Keratinocyte (primary cell): ENCODE results near the gene AVL9. TPM values are rescaled to one million over a fixed set of nuclear protein-coding genes. Genes with fewer than 3 reads are reported as not detected.

Experiments
- DNase-seq: peaks from one replicate; pipeline ENCODE4 v3.0.0-alpha.2; 2011; ENCODE audit warnings: low read depth, missing footprints, low spot score
- FAIRE-seq: peaks from 2 replicates; lab custom pipeline; 2011; peaks lifted over from hg19 to GRCh38; lab: Jason Lieb, UNC
- H2AFZ ChIP-seq: 2 replicates; pipeline ENCODE4 v1.6.0; 2012; ENCODE audit warnings: low read length, control low read depth, inconsistent platforms; ENCODE audit not compliant: control insufficient read depth
- H3K27ac ChIP-seq: 2 replicates; pipeline ENCODE4 v1.5.1; 2011; ENCODE audit warnings: low read length; ENCODE audit not compliant: control insufficient read depth, insufficient read depth
- H3K27me3 ChIP-seq: 3 replicates; pipeline ENCODE4 v1.6.0; 2011; ENCODE audit warnings: low read length; ENCODE audit not compliant: control insufficient read depth, insufficient read depth; ENCODE audit errors: extremely low read depth
- H3K36me3 ChIP-seq, 2 experiments: 2 replicates in 1 of 2; 3 replicates in 1 of 2; pipeline ENCODE4 v1.5.1; 2011; ENCODE audit warnings: low read length in 2 of 2, mild to moderate bottlenecking in 1 of 2; ENCODE audit not compliant: control insufficient read depth in 2 of 2, insufficient read depth in 2 of 2; ENCODE audit errors: extremely low read depth in 1 of 2
- H3K4me1 ChIP-seq: 3 replicates; pipeline ENCODE4 v1.5.1; 2011; ENCODE audit warnings: low read length; ENCODE audit not compliant: control insufficient read depth, insufficient read depth; ENCODE audit errors: extremely low read depth
- H3K4me2 ChIP-seq: 3 replicates; pipeline ENCODE4 v1.6.0; 2011; ENCODE audit warnings: low read depth, low read length; ENCODE audit not compliant: control insufficient read depth, insufficient read depth; ENCODE audit errors: extremely low read depth
- H3K4me3 ChIP-seq, 3 experiments: fragments of 200-600 bp in 1 of 3; sonication (generic) in 1 of 3; 2 replicates in 2 of 3; 3 replicates in 1 of 3; pipeline ENCODE4 v1.5.1; 2011 to 2016; ENCODE audit warnings: low read length in 3 of 3, mild to moderate bottlenecking in 3 of 3, control low read depth in 2 of 3, inconsistent platforms in 1 of 3, low read depth in 1 of 3, mixed read lengths in 1 of 3, mixed run types in 1 of 3, moderate library complexity in 1 of 3; ENCODE audit not compliant: control insufficient read depth in 2 of 3, insufficient read depth in 2 of 3; ENCODE audit errors: extremely low read depth in 1 of 3
- H3K79me2 ChIP-seq: 2 replicates; pipeline ENCODE4 v1.6.0; 2012; ENCODE audit warnings: low read length; ENCODE audit not compliant: control insufficient read depth, insufficient read depth
- H3K9ac ChIP-seq: 3 replicates; pipeline ENCODE4 v1.6.0; 2011; ENCODE audit warnings: low read length; ENCODE audit not compliant: control insufficient read depth, insufficient read depth; ENCODE audit errors: extremely low read depth
- H3K9me1 ChIP-seq: 3 replicates; pipeline ENCODE4 v1.6.0; 2011; ENCODE audit warnings: low read length; ENCODE audit not compliant: control insufficient read depth, insufficient read depth; ENCODE audit errors: extremely low read depth
- H3K9me3 ChIP-seq: 2 replicates; pipeline ENCODE4 v1.5.1; 2012; ENCODE audit warnings: low read depth, low read length; ENCODE audit not compliant: control insufficient read depth
- H4K20me1 ChIP-seq: 3 replicates; pipeline ENCODE4 v1.6.0; 2011; ENCODE audit warnings: low read length; ENCODE audit not compliant: control insufficient read depth, insufficient read depth; ENCODE audit errors: extremely low read depth
- CTCF ChIP-seq, 3 experiments: IDR thresholded peaks in 1 of 3; conservative IDR thresholded peaks in 1 of 3; optimal IDR thresholded peaks in 1 of 3; 2 replicates in 2 of 3; 3 replicates in 1 of 3; pipeline versions ENCODE3 to v1.5.1; 2011; ENCODE audit warnings: low read length in 3 of 3, mild to moderate bottlenecking in 3 of 3, moderate library complexity in 2 of 3, control low read depth in 1 of 3, inconsistent platforms in 1 of 3; ENCODE audit not compliant: insufficient read depth in 2 of 3; ENCODE audit errors: extremely low read depth in 1 of 3
- EZH2 ChIP-seq: IDR thresholded peaks from one replicate; pipeline ENCODE4 v1.6.1; 2012; ENCODE audit warnings: inconsistent platforms, mild to moderate bottlenecking, low read length, moderate library complexity
- dilution Hi-C: fragments of 300-500 bp; cut with MboI; formaldehyde crosslinking; loops from one replicate; pipeline ENCODE4 v1.7.0; 2020; ENCODE audit warnings: low sequenced_read_pairs; ENCODE audit not compliant: extremely low pct_ligation_motif_present
- polyA plus RNA-seq, 5 experiments: library from polyadenylated mRNA; depleted of rRNA in 3 of 5; stranded (reverse) in 3 of 5; stranded (forward) in 1 of 5; unstranded in 1 of 5; fragments of >200 nt; gene quantifications; 1 replicate in 1 of 5; 2 replicates in 3 of 5; 3 replicates in 1 of 5; pipeline versions ENCODE4 v1.2.1 to v1.2.3, GENCODE V29; 2011 to 2012; ENCODE audit warnings: missing spikeins in 2 of 5, low read depth in 1 of 5, low replicate concordance in 1 of 5

The AVL9 gene
- polyA plus RNA-seq, 1 donor (not counting 4 experiments of a cell fraction or from before 2014, with no cell fraction given), result 22.2 TPM

- no peak overlapping the region for H3K27ac ChIP-seq
- no peak for TF ChIP-seq EZH2
- TF ChIP-seq CTCF (optimal IDR thresholded peaks at IDR 0.05 in 1 of 3, IDR thresholded peaks at IDR 0.05 in 1 of 3, conservative IDR thresholded peaks at IDR 0.05 in 1 of 3; ENCODE audit: extremely low read depth in 1 of 3, insufficient read depth in 2 of 3, low read length in 3 of 3), result no peak
- H3K79me2 ChIP-seq, result no peaks in the 10 kb centered on the region
- H3K4me3 ChIP-seq, result no peak overlapping the region
- no peaks in the 10 kb centered on the region for H3K9me1 ChIP-seq
- H3K9me3 ChIP-seq, result no peaks in the 10 kb centered on the region
- FAIRE-seq (no peak), DNase-seq (no peak)
- H4K20me1 ChIP-seq, result no peaks in the 10 kb centered on the region
- no peak overlapping the region for H3K4me2 ChIP-seq
- H3K9ac ChIP-seq, result no peak overlapping the region
- no peak overlapping the region for H2AFZ ChIP-seq
- no peaks in the 10 kb centered on the region for H3K27me3 ChIP-seq
- peaks cover 12 to 42% of the 10 kb centered on the region in 2 experiments for H3K36me3 ChIP-seq
- dilution Hi-C loops, result no loop called here
- no peaks in the 10 kb centered on the region for H3K4me1 ChIP-seq
These were observed 82.1 kb downstream of the AVL9 start for GRCh38 chr7:32577421-32577820.

GRCh38 chr7:32579776-32580175 lies 84.5 kb downstream of the AVL9 start:
- H3K27ac ChIP-seq, result no peak overlapping the region
- no peak overlapping the region for H3K4me3 ChIP-seq
- H3K27me3 ChIP-seq, result no peaks in the 10 kb centered on the region
- dilution Hi-C loops, result no loop called here
- DNase-seq (no peak), FAIRE-seq (no peak)
- H3K79me2 ChIP-seq, result no peaks in the 10 kb centered on the region
- H3K9ac ChIP-seq, result no peak overlapping the region
- H3K4me1 ChIP-seq, result no peaks in the 10 kb centered on the region
- H3K9me3 ChIP-seq, result no peaks in the 10 kb centered on the region
- no peak for TF ChIP-seq CTCF (optimal IDR thresholded peaks at IDR 0.05 in 1 of 3, IDR thresholded peaks at IDR 0.05 in 1 of 3, conservative IDR thresholded peaks at IDR 0.05 in 1 of 3; ENCODE audit: extremely low read depth in 1 of 3, insufficient read depth in 2 of 3, low read length in 3 of 3)
- TF ChIP-seq EZH2, result no peak
- H2AFZ ChIP-seq, result no peak overlapping the region
- no peaks in the 10 kb centered on the region for H4K20me1 ChIP-seq
- H3K36me3 ChIP-seq, result peaks cover 18 to 43% of the 10 kb centered on the region in 2 experiments
- no peaks in the 10 kb centered on the region for H3K9me1 ChIP-seq
- no peak overlapping the region for H3K4me2 ChIP-seq
